ENCODE measurements around the gene ASIC4. TPM values are rescaled to one million over a fixed set of nuclear protein-coding genes. Genes with fewer than 3 reads are reported as not detected.

Gene ASIC4
- total and polyA plus RNA-seq, 9 of the 15 experiments (the other 6 are each of a cell fraction or from before 2014, with no cell fraction given), result 0.07 to 19.2 (median 4.8) TPM

- no peak for TF ChIP-seq BCLAF1 (IDR thresholded peaks at IDR 0.05; ENCODE audit: borderline replicate concordance in 1 of 2, control insufficient read depth in 1 of 2, low read depth in 2 of 2, low read length in 1 of 2)
- TF ChIP-seq HIVEP1 (CRISPR knock-in tag; IDR thresholded peaks at IDR 0.05), result no peak
- peak; percentile 82; the same call in 1 of the 2 replicates for TF ChIP-seq GATAD2B (IDR thresholded peaks at IDR 0.05; ENCODE audit: borderline replicate concordance)
- no peak for TF ChIP-seq SP2 (IDR thresholded peaks at IDR 0.05; ENCODE audit: extremely low read depth, low read depth, low read length, poor library complexity, severe bottlenecking)
- peak; percentile 69 for TF ChIP-seq JUND (IDR thresholded peaks at IDR 0.05; ENCODE audit: borderline replicate concordance, low read depth, low read length)
- TF ChIP-seq JUND (tag; IDR thresholded peaks at IDR 0.05; ENCODE audit: borderline replicate concordance, low read depth, low read length), result no peak; the same call in 2 of the 3 replicates
- peak; percentile 67 for TF ChIP-seq CXXC5 (CRISPR knock-in tag; IDR thresholded peaks at IDR 0.05)
- TF ChIP-seq ZNF316 (IDR thresholded peaks at IDR 0.05), result no peak
- TF ChIP-seq RBM15 (IDR thresholded peaks at IDR 0.05; ENCODE audit: insufficient read depth, low read length), result no peak
- no peak for TF ChIP-seq RBM39 (optimal IDR thresholded peaks at IDR 0.05; ENCODE audit: low read depth, low read length)
- TF ChIP-seq ZNF282 (CRISPR knock-in tag; IDR thresholded peaks at IDR 0.05), result no peak
- TF ChIP-seq ZNF133 (CRISPR knock-in tag; IDR thresholded peaks at IDR 0.05), result no peak
- no peak for TF ChIP-seq GTF2B (IDR thresholded peaks at IDR 0.05; ENCODE audit: extremely low read depth, insufficient read length)
- TF ChIP-seq GABPA (tag; conservative IDR thresholded peaks at IDR 0.05; ENCODE audit: low read depth), result peak; percentile 54; the same call in 1 of the 2 replicates
- no peak for TF ChIP-seq XRCC5 (IDR thresholded peaks at IDR 0.05; ENCODE audit: low read depth, low read length)
- no peak for TF ChIP-seq SMAD3 (CRISPR knock-in tag; conservative IDR thresholded peaks at IDR 0.05)
- TF ChIP-seq MLX (CRISPR knock-in tag; conservative IDR thresholded peaks at IDR 0.05), result no peak
- TF ChIP-seq ATF1 (CRISPR knock-in tag; IDR thresholded peaks at IDR 0.05), result no peak
- peak; percentile 38; the same call in 1 of the 2 replicates for TF ChIP-seq ATF1 (tag; IDR thresholded peaks at IDR 0.05)
- peak; percentile 84 for TF ChIP-seq SMAD4 (CRISPR knock-in tag; conservative IDR thresholded peaks at IDR 0.05)
- TF ChIP-seq EP400 (IDR thresholded peaks at IDR 0.05), result peak; percentile 62
- TF ChIP-seq SMARCA4 (IDR thresholded peaks at IDR 0.05), result peak; percentile 56; the same call in 1 of the 2 replicates
- TF ChIP-seq C11orf30 (IDR thresholded peaks at IDR 0.05; ENCODE audit: low read depth), result no peak
- no peak for TF ChIP-seq RBM25 (IDR thresholded peaks at IDR 0.05; ENCODE audit: low read depth, low read length, severe bottlenecking)
- TF ChIP-seq L3MBTL2 (IDR thresholded peaks at IDR 0.05), result peak; percentile 12; the same call in 1 of the 2 replicates
- TF ChIP-seq BRD9 (IDR thresholded peaks at IDR 0.05; ENCODE audit: low read depth, partially characterized antibody), result peak; percentile 76
These were observed 7.0 kb downstream of the ASIC4 start (continued) for GRCh38 chr2:219521066-219521880.

Measured in K562 (cell line).